Neutrophil (primary cell): ENCODE results near the gene CTNNA2.

ENCODE experiments used
- H3K27ac ChIP-seq: fragments of 200-600 bp; sonication (generic); 2 replicates; pipeline ENCODE4 v1.5.1; 2016; ENCODE audit warnings: mild to moderate bottlenecking, moderate library complexity
- H3K27me3 ChIP-seq: fragments of 200-600 bp; sonication (generic); 2 replicates; pipeline ENCODE4 v1.6.0; 2016; ENCODE audit warnings: mild to moderate bottlenecking
- H3K36me3 ChIP-seq: fragments of 200-600 bp; sonication (generic); 2 replicates; pipeline ENCODE4 v1.5.1; 2017
- H3K4me1 ChIP-seq, 2 experiments: fragments of 200-600 bp in 1 of 2; sonication (generic) in 1 of 2; 1 replicate in 1 of 2; 2 replicates in 1 of 2; pipeline versions ENCODE4 v1.5.1 to v1.6.1; 2013 to 2016; ENCODE audit warnings: low read depth in 1 of 2, low read length in 1 of 2, mild to moderate bottlenecking in 1 of 2, moderate library complexity in 1 of 2; ENCODE audit not compliant: control insufficient read depth in 1 of 2, insufficient read depth in 1 of 2
- H3K4me3 ChIP-seq, 2 experiments: fragments of 200-600 bp in 1 of 2; sonication (generic) in 1 of 2; 1 replicate in 1 of 2; 2 replicates in 1 of 2; pipeline ENCODE4 v1.5.1; 2013 to 2016; ENCODE audit warnings: low read depth in 1 of 2, low read length in 1 of 2, mild to moderate bottlenecking in 1 of 2, moderate library complexity in 1 of 2
- H3K9me3 ChIP-seq: fragments of 200-600 bp; sonication (generic); 2 replicates; pipeline ENCODE4 v1.5.1; 2016
- TF ChIP-seq, protein P1 (sequence below): fragments of 200-600 bp; sonication (generic); IDR thresholded peaks from 2 replicates; pipeline ENCODE4 v1.5.1; 2016; ENCODE audit warnings: antibody characterized with exemption

CTNNA2 gene

GRCh38 chr2:80459028-80459427 is 946.2 kb downstream of the CTNNA2 start:
- Histone ChIP-seq H3K27me3 (no peaks in the 10 kb centered on the region), H3K4me3 (no peak overlapping the region), H3K4me1 (no peaks in the 10 kb centered on the region), H3K27ac (no peak overlapping the region), H3K9me3 (no peaks in the 10 kb centered on the region), H3K36me3 (no peaks in the 10 kb centered on the region)
- TF ChIP-seq, protein P1, sequence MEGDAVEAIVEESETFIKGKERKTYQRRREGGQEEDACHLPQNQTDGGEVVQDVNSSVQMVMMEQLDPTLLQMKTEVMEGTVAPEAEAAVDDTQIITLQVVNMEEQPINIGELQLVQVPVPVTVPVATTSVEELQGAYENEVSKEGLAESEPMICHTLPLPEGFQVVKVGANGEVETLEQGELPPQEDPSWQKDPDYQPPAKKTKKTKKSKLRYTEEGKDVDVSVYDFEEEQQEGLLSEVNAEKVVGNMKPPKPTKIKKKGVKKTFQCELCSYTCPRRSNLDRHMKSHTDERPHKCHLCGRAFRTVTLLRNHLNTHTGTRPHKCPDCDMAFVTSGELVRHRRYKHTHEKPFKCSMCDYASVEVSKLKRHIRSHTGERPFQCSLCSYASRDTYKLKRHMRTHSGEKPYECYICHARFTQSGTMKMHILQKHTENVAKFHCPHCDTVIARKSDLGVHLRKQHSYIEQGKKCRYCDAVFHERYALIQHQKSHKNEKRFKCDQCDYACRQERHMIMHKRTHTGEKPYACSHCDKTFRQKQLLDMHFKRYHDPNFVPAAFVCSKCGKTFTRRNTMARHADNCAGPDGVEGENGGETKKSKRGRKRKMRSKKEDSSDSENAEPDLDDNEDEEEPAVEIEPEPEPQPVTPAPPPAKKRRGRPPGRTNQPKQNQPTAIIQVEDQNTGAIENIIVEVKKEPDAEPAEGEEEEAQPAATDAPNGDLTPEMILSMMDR: no peak

- H3K36me3 ChIP-seq: no peaks in the 10 kb centered on the region
- no peaks in the 10 kb centered on the region for H3K9me3 ChIP-seq
- no peaks in the 10 kb centered on the region for H3K4me1 ChIP-seq
- no peaks in the 10 kb centered on the region for H3K27me3 ChIP-seq
- H3K27ac ChIP-seq: no peak overlapping the region
- H3K4me3 ChIP-seq: no peak overlapping the region
- TF ChIP-seq, protein P1: no peak
Measured at GRCh38 chr2:80461505-80462197, 948.8 kb downstream of the CTNNA2 start.

DNA sequence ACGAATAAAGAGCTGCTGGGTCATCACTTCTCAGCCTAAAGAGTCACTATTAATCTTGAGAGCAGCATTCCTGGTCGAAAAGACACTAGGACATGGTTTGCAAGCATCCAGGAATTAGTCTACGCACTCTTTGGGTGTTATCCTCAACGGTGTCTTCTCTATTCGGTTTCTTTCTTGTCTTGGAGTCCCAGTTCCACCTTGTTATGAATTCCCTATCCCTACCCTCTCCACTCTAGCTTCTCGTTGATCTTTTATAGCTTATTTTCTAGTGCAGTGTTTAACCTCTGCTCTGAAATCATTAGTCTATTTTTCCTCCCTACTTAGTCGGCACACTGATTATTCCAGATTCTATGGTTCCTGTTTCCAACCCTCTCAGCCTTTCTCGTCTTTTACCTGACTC is 949.8 kb downstream of the CTNNA2 start:
- Histone ChIP-seq H3K4me3 (no peak overlapping the region), H3K36me3 (no peaks in the 10 kb centered on the region), H3K9me3 (no peaks in the 10 kb centered on the region), H3K27me3 (no peaks in the 10 kb centered on the region), H3K27ac (no peak overlapping the region), H3K4me1 (no peaks in the 10 kb centered on the region)
- TF ChIP-seq, protein P1: no peak

GRCh38 chr2:80464275-80464674 is 951.4 kb downstream of the CTNNA2 start:
- H3K36me3 ChIP-seq: no peaks in the 10 kb centered on the region
- H3K27ac ChIP-seq: no peak overlapping the region
- no peaks in the 10 kb centered on the region for H3K9me3 ChIP-seq
- H3K4me3 ChIP-seq: no peak overlapping the region
- TF ChIP-seq, protein P1: no peak
- H3K4me1 ChIP-seq: no peaks in the 10 kb centered on the region
- H3K27me3 ChIP-seq: no peaks in the 10 kb centered on the region

GRCh38 chr2:80467262-80467811 is 954.5 kb downstream of the CTNNA2 start:
- Histone ChIP-seq H3K4me3 (no peak overlapping the region), H3K27ac (no peak overlapping the region), H3K9me3 (no peaks in the 10 kb centered on the region), H3K4me1 (no peaks in the 10 kb centered on the region), H3K27me3 (no peaks in the 10 kb centered on the region), H3K36me3 (no peaks in the 10 kb centered on the region)
- TF ChIP-seq, protein P1: no peak
